Calu3 (cell line): ENCODE measurements around the gene SOX14. TPM values are rescaled to one million over a fixed set of nuclear protein-coding genes. Genes with fewer than 3 reads are reported as not detected.
A peak's percentile ranks its signal among the peaks of the same experiment; 100 is the strongest.

Experiments used
- BruUV-seq: library from RNA; stranded (reverse); fragments of 400-500 nt; replicated peaks from 2 replicates; lab custom pipeline; 2021; lab: Mats Ljungman, UMichigan
- CTCF ChIA-PET: fragments of 300-600 bp; sonication (Branson Sonifier 250); formaldehyde crosslinking; loops from one replicate; lab custom pipeline; 2022; ENCODE audit warnings: antibody characterized with exemption; lab: Charles Lee
- DNase-seq: peaks from one replicate; pipeline ENCODE4 v3.0.0; 2022
- H3K27ac Mint-ChIP-seq: one replicate; pipeline ENCODE4 v1.8.0; 2022; ENCODE audit warnings: mixed read lengths; ENCODE audit not compliant: unreplicated experiment
- H3K27me3 Mint-ChIP-seq: one replicate; pipeline ENCODE4 v1.8.0; 2022; ENCODE audit warnings: mixed read lengths; ENCODE audit not compliant: unreplicated experiment
- H3K36me3 Mint-ChIP-seq: one replicate; pipeline ENCODE4 v1.8.0; 2022; ENCODE audit warnings: mild to moderate bottlenecking, moderate library complexity, mixed read lengths; ENCODE audit not compliant: insufficient read depth, unreplicated experiment
- H3K4me1 Mint-ChIP-seq: one replicate; pipeline ENCODE4 v1.8.0; 2022; ENCODE audit warnings: mild to moderate bottlenecking, low read depth, mixed read lengths; ENCODE audit not compliant: unreplicated experiment
- H3K4me3 Mint-ChIP-seq: one replicate; pipeline ENCODE4 v1.8.0; 2022; ENCODE audit warnings: mild to moderate bottlenecking, low read depth, moderate library complexity, mixed read lengths; ENCODE audit not compliant: unreplicated experiment
- H3K9me3 Mint-ChIP-seq: one replicate; pipeline ENCODE4 v1.8.0; 2022; ENCODE audit warnings: low read depth, mixed read lengths; ENCODE audit not compliant: unreplicated experiment
- CTCF ChIP-seq: fragments of 200-600 bp; IDR thresholded peaks from one replicate; pipeline ENCODE4 v1.8.0; 2022; ENCODE audit warnings: antibody characterized with exemption; ENCODE audit not compliant: unreplicated experiment
- intact Hi-C: fragments of 100-400 bp; cut with micrococcal nuclease; formaldehyde crosslinking; loops from one replicate; pipeline ENCODE4 v1.10.0; 2022; ENCODE audit not compliant: unreplicated experiment
- total RNA-seq: library from RNA; stranded (reverse); gene quantifications from 2 replicates; pipeline ENCODE4 v1.2.3, GENCODE V29; 2022

The SOX14 gene
- total RNA-seq, 1 experiment from 2014 or later: not detected

- no peak for DNase-seq
- CTCF ChIA-PET: no interaction called here
- Mint-ChIP-seq H3K36me3 (peaks cover 13% of the 10 kb centered on the region), H3K4me1 (peaks cover 8% of the 10 kb centered on the region), H3K4me3 (no peak overlapping the region), H3K9me3 (peaks cover 7% of the 10 kb centered on the region), H3K27ac (no peak overlapping the region), H3K27me3 (peaks cover 97% of the 10 kb centered on the region)
- intact Hi-C loops: no loop called here
- no peak for TF ChIP-seq CTCF
- no TSS peak for BruUV-seq
These were observed 2.1 kb downstream of the SOX14 start for GRCh38 chr3:137766041-137766875.

- CTCF ChIA-PET: no interaction called here
- H3K36me3 Mint-ChIP-seq: peaks cover 13% of the 10 kb centered on the region
- BruUV-seq: no TSS peak
- no peak for TF ChIP-seq CTCF
- H3K27ac Mint-ChIP-seq: no peak overlapping the region
- H3K27me3 Mint-ChIP-seq: peaks cover 97% of the 10 kb centered on the region
- intact Hi-C loops: no loop called here
- H3K9me3 Mint-ChIP-seq: peaks cover 4% of the 10 kb centered on the region
- H3K4me1 Mint-ChIP-seq: peaks cover 8% of the 10 kb centered on the region
- DNase-seq: no peak
- no peak overlapping the region for H3K4me3 Mint-ChIP-seq
These were observed 2.9 kb downstream of the SOX14 start for GRCh38 chr3:137766876-137767537.

GRCh38 chr3:137767538-137768360, 3.6 kb downstream of the SOX14 start:
- Mint-ChIP-seq H3K4me3 (peak overlapping the region; percentile 70), H3K9me3 (peaks cover 2% of the 10 kb centered on the region), H3K36me3 (peaks cover 13% of the 10 kb centered on the region), H3K4me1 (peaks cover 8% of the 10 kb centered on the region), H3K27me3 (peaks cover 97% of the 10 kb centered on the region), H3K27ac (no peak overlapping the region)
- DNase-seq: no peak
- intact Hi-C loops: no loop called here
- no TSS peak for BruUV-seq
- CTCF ChIA-PET: no interaction called here
- TF ChIP-seq CTCF: no peak
